Endothelial cell of umbilical vein (primary cell): ENCODE data around the gene TRERF1. TPM values are rescaled to one million over a fixed set of nuclear protein-coding genes. Genes with fewer than 3 reads are reported as not detected.

Experiments used
- BruUV-seq: library from RNA; stranded (reverse); fragments of 400-500 nt; replicated peaks from 2 replicates; lab custom pipeline; 2021; lab: Mats Ljungman, UMichigan
- CTCF ChIA-PET: fragments of 300-600, 350-600 bp; sonication (Branson Sonifier 250); formaldehyde crosslinking; loops from one replicate; lab custom pipeline; 2021; ENCODE audit warnings: antibody characterized with exemption, inconsistent platforms; lab: Charles Lee
- POLR2A ChIA-PET: fragments of 300-600, 350-600 bp; sonication (Branson Sonifier 250); formaldehyde crosslinking; loops from one replicate; lab custom pipeline; 2021; ENCODE audit warnings: antibody characterized with exemption, inconsistent platforms; lab: Charles Lee
- DNase-seq: peaks from one replicate; pipeline ENCODE4 v3.0.0-alpha.2; 2011; ENCODE audit warnings: low read depth, low spot score
- FAIRE-seq: peaks from 2 replicates; lab custom pipeline; 2011; peaks lifted over from hg19 to GRCh38; lab: Jason Lieb, UNC
- H2AFZ ChIP-seq: 2 replicates; pipeline ENCODE4 v1.6.0; 2012; ENCODE audit warnings: low read depth, low read length, control low read depth, inconsistent platforms
- H3K27ac ChIP-seq: 2 replicates; pipeline ENCODE4 v1.5.1; 2011; ENCODE audit warnings: low read depth, mild to moderate bottlenecking, control low read depth, low read length, moderate library complexity; ENCODE audit not compliant: insufficient read depth
- H3K27me3 ChIP-seq, 2 experiments: 2 replicates each; pipeline versions ENCODE4 v1.6.0 to v1.6.1; 2011; ENCODE audit warnings: low read length in 2 of 2, mixed read lengths in 1 of 2; ENCODE audit not compliant: control insufficient read depth in 2 of 2, insufficient read depth in 2 of 2
- H3K36me3 ChIP-seq, 2 experiments: 2 replicates in 1 of 2; 3 replicates in 1 of 2; pipeline ENCODE4 v1.5.1; 2011; ENCODE audit warnings: low read length in 2 of 2, mild to moderate bottlenecking in 1 of 2, moderate library complexity in 1 of 2; ENCODE audit not compliant: control insufficient read depth in 2 of 2, insufficient read depth in 2 of 2; ENCODE audit errors: extremely low read depth in 1 of 2
- H3K4me1 ChIP-seq: 3 replicates; pipeline ENCODE4 v1.5.1; 2011; ENCODE audit warnings: mild to moderate bottlenecking, low read length; ENCODE audit not compliant: control insufficient read depth, insufficient read depth; ENCODE audit errors: extremely low read depth
- H3K4me2 ChIP-seq: 2 replicates; pipeline ENCODE4 v1.6.1; 2011; ENCODE audit warnings: low read length, control low read depth, mixed read lengths; ENCODE audit not compliant: insufficient read depth
- H3K4me3 ChIP-seq, 3 experiments: fragments of 200-600 bp in 1 of 3; sonication (generic), shearing (Covaris generic) in 1 of 3; replicated peaks in 1 of 3; 2 replicates each; pipeline ENCODE4 v1.5.1; 2011 to 2016; ENCODE audit warnings: control low read depth in 3 of 3, low read length in 3 of 3, mild to moderate bottlenecking in 2 of 3, inconsistent platforms in 1 of 3, low read depth in 1 of 3, moderate library complexity in 1 of 3; ENCODE audit not compliant: insufficient read depth in 1 of 3
- H3K79me2 ChIP-seq: 2 replicates; pipeline ENCODE4 v1.6.0; 2012; ENCODE audit warnings: low read length, inconsistent platforms; ENCODE audit not compliant: control insufficient read depth, insufficient read depth
- H3K9ac ChIP-seq: replicated peaks from 2 replicates; pipeline ENCODE3; 2011; ENCODE audit warnings: low read length, control low read depth; ENCODE audit not compliant: insufficient read depth; ENCODE audit errors: extremely low read depth
- H3K9me1 ChIP-seq: replicated peaks from 3 replicates; pipeline ENCODE4 v1.6.0; 2011; ENCODE audit warnings: mild to moderate bottlenecking, low read length; ENCODE audit not compliant: control insufficient read depth, insufficient read depth; ENCODE audit errors: extremely low read depth
- H3K9me3 ChIP-seq: replicated peaks from 2 replicates; pipeline ENCODE4 v1.5.1; 2012; ENCODE audit warnings: low read length, inconsistent platforms; ENCODE audit not compliant: control insufficient read depth, insufficient read depth
- H4K20me1 ChIP-seq: replicated peaks from 2 replicates; pipeline ENCODE3; 2011; ENCODE audit warnings: mild to moderate bottlenecking, low read length; ENCODE audit not compliant: control insufficient read depth, insufficient read depth; ENCODE audit errors: extremely low read depth
- CTCF ChIP-seq, 2 donors: IDR thresholded peaks; 1 replicate in 1 of 2; 2 replicates in 1 of 2; pipeline ENCODE4 v1.5.1; 2011; ENCODE audit warnings: low read length in 2 of 2, mild to moderate bottlenecking in 2 of 2, moderate library complexity in 2 of 2, control low read depth in 1 of 2, inconsistent platforms in 1 of 2, low read depth in 1 of 2; ENCODE audit not compliant: insufficient read depth in 1 of 2; ENCODE audit errors: extremely low read depth in 1 of 2
- EZH2 ChIP-seq: IDR thresholded peaks from 2 replicates; pipeline ENCODE4 v1.6.1; 2012; ENCODE audit warnings: borderline replicate concordance, low read depth, mild to moderate bottlenecking, moderate library complexity, low read length, inconsistent platforms; ENCODE audit not compliant: severe bottlenecking
- FOS ChIP-seq: IDR thresholded peaks from 2 replicates; pipeline ENCODE4 v1.6.1; 2011; ENCODE audit warnings: mild to moderate bottlenecking, low read length, moderate library complexity, borderline replicate concordance; ENCODE audit not compliant: insufficient read depth
- GATA2 ChIP-seq: IDR thresholded peaks from 2 replicates; pipeline ENCODE4 v1.7.0; 2011; ENCODE audit warnings: low read depth, mild to moderate bottlenecking, moderate library complexity, mixed read lengths, low read length; ENCODE audit not compliant: insufficient read length, insufficient read depth
- JUN ChIP-seq: IDR thresholded peaks from 2 replicates; pipeline ENCODE4 v1.6.1; 2011; ENCODE audit warnings: borderline replicate concordance, low read depth; ENCODE audit not compliant: insufficient read length, insufficient read depth
- MAX ChIP-seq: IDR thresholded peaks from 2 replicates; pipeline ENCODE4 v1.6.1; 2011; ENCODE audit not compliant: insufficient read depth, insufficient read length
- MYC ChIP-seq: IDR thresholded peaks from one replicate; pipeline ENCODE4 v1.6.1; 2011; ENCODE audit warnings: mild to moderate bottlenecking, low read depth, low read length
- POLR2A ChIP-seq: IDR thresholded peaks from 2 replicates; pipeline ENCODE4 v1.6.1; 2012; ENCODE audit warnings: low read depth, mild to moderate bottlenecking, control low read depth, low read length
- POLR2AphosphoS5 ChIP-seq: IDR thresholded peaks from 2 replicates; pipeline ENCODE4 v1.6.1; 2012; ENCODE audit warnings: low read depth, mild to moderate bottlenecking, control low read depth, low read length, moderate library complexity; ENCODE audit not compliant: insufficient read depth
- dilution Hi-C: fragments of 300-500 bp; cut with MboI; formaldehyde crosslinking; loops from one replicate; pipeline ENCODE4 v1.15.0; 2019; ENCODE audit warnings: low sequenced_read_pairs; ENCODE audit not compliant: extremely low pct_ligation_motif_present
- intact Hi-C: fragments of 100-400 bp; cut with micrococcal nuclease; formaldehyde crosslinking; loops from one replicate; pipeline ENCODE4 v1.10.0; 2022
- polyA plus RNA-seq, 4 experiments: library from polyadenylated mRNA; depleted of rRNA in 3 of 4; stranded (reverse) in 3 of 4; unstranded in 1 of 4; fragments of >200 nt; gene quantifications; 2 replicates each; pipeline versions ENCODE4 v1.2.1 to v1.2.3, GENCODE V29; 2011 to 2012; ENCODE audit warnings: missing spikeins in 1 of 4
- total RNA-seq: library from RNA; stranded (reverse); gene quantifications from 2 replicates; pipeline ENCODE4 v1.2.3, GENCODE V29; 2021

The TRERF1 gene
- total and polyA plus RNA-seq, 2 donors (not counting 3 experiments of a cell fraction or from before 2014, with no cell fraction given) = 0.73 to 5.5 TPM

GRCh38 chr6:42429836-42430235 lies 21.9 kb downstream of the TRERF1 start:
- no peak overlapping the region for H3K4me2 ChIP-seq
- no peak overlapping the region for H3K9ac ChIP-seq
- no peak overlapping the region for H3K27ac ChIP-seq
- ChIA-PET CTCF (interaction anchor here (1.1 kb wide), 1 partner anchor 9 kb away, joined by 3 read pairs; no protein-coding TSS in a partner anchor), POLR2A (no interaction called here)
- H3K4me1 ChIP-seq = no peaks in the 10 kb centered on the region
- dilution Hi-C loops (no loop called here), intact Hi-C loops (no loop called here)
- H3K4me3 ChIP-seq = no peak overlapping the region
- BruUV-seq = no TSS peak
- H3K79me2 ChIP-seq = no peaks in the 10 kb centered on the region
- FAIRE-seq = no peak
- H3K9me3 ChIP-seq = no peaks in the 10 kb centered on the region
- no peaks in the 10 kb centered on the region for H3K9me1 ChIP-seq
- H3K27me3 ChIP-seq = no peaks in the 10 kb centered on the region
- TF ChIP-seq MAX (no peak), EZH2 (no peak), JUN (no peak), POLR2AphosphoS5 (no peak), GATA2 (no peak), POLR2A (no peak), FOS (no peak), CTCF (IDR thresholded peaks at IDR 0.05; ENCODE audit: extremely low read depth in 1 of 2, insufficient read depth in 1 of 2, low read depth in 1 of 2, low read length in 2 of 2) (no peak), MYC (no peak)
- no peaks in the 10 kb centered on the region for H3K36me3 ChIP-seq
- DNase-seq = no peak
- H2AFZ ChIP-seq = no peak overlapping the region
- H4K20me1 ChIP-seq = no peaks in the 10 kb centered on the region
